Right renal cortex interstitium (tissue), 3 donors: ENCODE data around the gene TBC1D22B. TPM values are rescaled to one million over a fixed set of nuclear protein-coding genes. Genes with fewer than 3 reads are reported as not detected.
A peak's percentile ranks its signal among the peaks of the same experiment; 100 is the strongest.

ENCODE experiments used
- DNase-seq, 3 donors: peaks; one replicate each; pipeline ENCODE4 v3.0.0-alpha.2; 2013; ENCODE audit warnings: low read depth in 3 of 3, low spot score in 2 of 3
- polyA plus RNA-seq, 3 donors: library from polyadenylated mRNA; unstranded; fragments of 120-200 nt; gene quantifications; one replicate each; pipeline ENCODE4 v1.2.1, GENCODE V29; 2013; ENCODE audit not compliant: insufficient read length in 3 of 3

Gene TBC1D22B
- polyA plus RNA-seq, 3 donors, result 14.3 to 14.6 (median 14.4) TPM

GRCh38 chr6:37239526-37239925 lies 18.0 kb upstream of the TBC1D22B start:
- DNase-seq, result no peak

GRCh38 chr6:37239950-37240713 lies 17.4 kb upstream of the TBC1D22B start:
- peak in 2 of 3 donors; percentile 68 to 69 for DNase-seq

GRCh38 chr6:37241131-37241530 lies 16.4 kb upstream of the TBC1D22B start:
- no peak for DNase-seq

- no peak for DNase-seq
Measured at GRCh38 chr6:37241775-37242428, 15.7 kb upstream of the TBC1D22B start.

GRCh38 chr6:37242429-37243052 lies 15.0 kb upstream of the TBC1D22B start:
- no peak for DNase-seq

- no peak for DNase-seq
Measured at GRCh38 chr6:37243131-37243815, 14.3 kb upstream of the TBC1D22B start.

GRCh38 chr6:37243816-37244370 lies 13.7 kb upstream of the TBC1D22B start:
- DNase-seq, result no peak

- DNase-seq, result peak; percentile 88 to 93 (median 91)
Measured at GRCh38 chr6:37244430-37245310, 12.9 kb upstream of the TBC1D22B start.

GRCh38 chr6:37251211-37251780 lies 6.3 kb upstream of the TBC1D22B start:
- DNase-seq, result no peak

- DNase-seq, result no peak
Measured at GRCh38 chr6:37253486-37254007, 4.0 kb upstream of the TBC1D22B start.

- no peak for DNase-seq
Measured at GRCh38 chr6:37254881-37255280, 2.7 kb upstream of the TBC1D22B start.

GRCh38 chr6:37256692-37257319 lies 766 bp upstream of the TBC1D22B start:
- DNase-seq, result no peak

- DNase-seq, result no peak
Measured at GRCh38 chr6:37257320-37257633, 295 bp upstream of the TBC1D22B start.

GRCh38 chr6:37258405-37259105 lies 983 bp downstream of the TBC1D22B start:
- no peak for DNase-seq

- DNase-seq, result no peak
Measured at GRCh38 chr6:37259191-37259590, 1.6 kb downstream of the TBC1D22B start.

GRCh38 chr6:37260040-37260439 lies 2.5 kb downstream of the TBC1D22B start:
- no peak for DNase-seq

- no peak for DNase-seq
Measured at GRCh38 chr6:37260444-37260843, 2.9 kb downstream of the TBC1D22B start.

GRCh38 chr6:37261198-37261597 lies 3.6 kb downstream of the TBC1D22B start:
- DNase-seq, result no peak
